Panc1 (cell line): ENCODE results near the gene PRPF19. TPM values are rescaled to one million over a fixed set of nuclear protein-coding genes. Genes with fewer than 3 reads are reported as not detected.

Source experiments
- ATAC-seq: fragments of 200-7000 bp; cut with Tn5 transposase; 2 replicates; pipeline ENCODE4 v1.9.1; 2020; ENCODE audit warnings: mild to moderate bottlenecking, moderate library complexity
- BruUV-seq: library from RNA; stranded (reverse); fragments of 400-500 nt; replicated peaks from 2 replicates; lab custom pipeline; 2021; lab: Mats Ljungman, UMichigan
- CTCF ChIA-PET: fragments of 300-600 bp; sonication (Branson Sonifier 250); formaldehyde crosslinking; loops from one replicate; lab custom pipeline; 2022; ENCODE audit warnings: antibody characterized with exemption; lab: Charles Lee
- POLR2A ChIA-PET: fragments of 300-600 bp; sonication (Branson Sonifier 250); formaldehyde crosslinking; loops from one replicate; lab custom pipeline; 2022; ENCODE audit warnings: antibody characterized with exemption; lab: Charles Lee
- DNase-seq: peaks from one replicate; pipeline ENCODE4 v3.0.0-alpha.2; 2010; ENCODE audit warnings: low read depth, low spot score
- H3K27ac ChIP-seq: 2 replicates; pipeline ENCODE4 v1.5.1; 2011; ENCODE audit warnings: mild to moderate bottlenecking, low read length, inconsistent platforms
- H3K27me3 ChIP-seq: fragments of 200-500 bp; sonication (Bioruptor generic); 2 replicates; pipeline ENCODE4 v1.6.0; 2014; ENCODE audit warnings: low read length, inconsistent platforms; ENCODE audit not compliant: control insufficient read depth, insufficient read depth
- H3K36me3 ChIP-seq: fragments of 200-500 bp; sonication (Bioruptor generic); 2 replicates; pipeline ENCODE4 v1.5.1; 2014; ENCODE audit warnings: inconsistent platforms, mild to moderate bottlenecking, low read length, moderate library complexity; ENCODE audit not compliant: control insufficient read depth, insufficient read depth
- H3K4me1 ChIP-seq: 2 replicates; pipeline ENCODE4 v1.5.1; 2011; ENCODE audit warnings: inconsistent platforms, mild to moderate bottlenecking, low read length, moderate library complexity; ENCODE audit not compliant: control insufficient read depth, insufficient read depth
- H3K4me3 ChIP-seq, 2 experiments: 2 replicates each; pipeline ENCODE4 v1.5.1; 2011 to 2012; ENCODE audit warnings: low read depth in 2 of 2, low read length in 2 of 2, mild to moderate bottlenecking in 2 of 2, inconsistent platforms in 1 of 2, moderate library complexity in 1 of 2
- H3K9me3 ChIP-seq: fragments of 200-500 bp; sonication (Bioruptor generic); 2 replicates; pipeline ENCODE4 v1.5.1; 2014; ENCODE audit warnings: low read depth, mild to moderate bottlenecking, inconsistent platforms, low read length, moderate library complexity; ENCODE audit not compliant: control insufficient read depth, insufficient read depth
- POLR2AphosphoS5 ChIP-seq: IDR thresholded peaks from 2 replicates; pipeline ENCODE4 v1.6.1; 2012; ENCODE audit warnings: mild to moderate bottlenecking, low read depth, low read length, moderate library complexity
- SIN3A ChIP-seq: IDR thresholded peaks from 2 replicates; pipeline ENCODE4 v1.6.1; 2012; ENCODE audit warnings: low read depth, mild to moderate bottlenecking, low read length, moderate library complexity, borderline replicate concordance; ENCODE audit not compliant: insufficient read depth
- TCF7L2 ChIP-seq: IDR thresholded peaks from 2 replicates; pipeline ENCODE4 v1.6.1; 2011; ENCODE audit warnings: mild to moderate bottlenecking, low read depth, low read length, inconsistent platforms
- in situ Hi-C: cut with HindIII; loops from 2 replicates; pipeline ENCODE4 v1.10.0; 2016; ENCODE audit warnings: low sequenced_read_pairs, low pct_unique_long_range_greater_than_20kb
- intact Hi-C: fragments of 100-400 bp; cut with micrococcal nuclease; formaldehyde crosslinking; loops from one replicate; pipeline ENCODE4 v1.10.0; 2022; ENCODE audit not compliant: unreplicated experiment
- total RNA-seq: library from RNA; stranded (reverse); gene quantifications from one replicate; pipeline ENCODE4 v1.2.1, GENCODE V29; 2021; ENCODE audit not compliant: unreplicated experiment
- TF ChIP-seq, protein P1 (sequence below), 2 experiments: IDR thresholded peaks; 2 replicates each; pipeline ENCODE4 v1.6.1; 2011 to 2012; ENCODE audit warnings: low read depth in 2 of 2, control low read depth in 1 of 2, low read length in 1 of 2, mild to moderate bottlenecking in 1 of 2, moderate library complexity in 1 of 2; ENCODE audit not compliant: insufficient read depth in 1 of 2
- TF ChIP-seq, protein P2 (sequence below): fragments of 450-650 bp; IDR thresholded peaks from 2 replicates; pipeline ENCODE4 v1.5.1; 2017; ENCODE audit warnings: mild to moderate bottlenecking

The PRPF19 gene
- total RNA-seq, 1 experiment from 2014 or later, result 149 TPM

DNA sequence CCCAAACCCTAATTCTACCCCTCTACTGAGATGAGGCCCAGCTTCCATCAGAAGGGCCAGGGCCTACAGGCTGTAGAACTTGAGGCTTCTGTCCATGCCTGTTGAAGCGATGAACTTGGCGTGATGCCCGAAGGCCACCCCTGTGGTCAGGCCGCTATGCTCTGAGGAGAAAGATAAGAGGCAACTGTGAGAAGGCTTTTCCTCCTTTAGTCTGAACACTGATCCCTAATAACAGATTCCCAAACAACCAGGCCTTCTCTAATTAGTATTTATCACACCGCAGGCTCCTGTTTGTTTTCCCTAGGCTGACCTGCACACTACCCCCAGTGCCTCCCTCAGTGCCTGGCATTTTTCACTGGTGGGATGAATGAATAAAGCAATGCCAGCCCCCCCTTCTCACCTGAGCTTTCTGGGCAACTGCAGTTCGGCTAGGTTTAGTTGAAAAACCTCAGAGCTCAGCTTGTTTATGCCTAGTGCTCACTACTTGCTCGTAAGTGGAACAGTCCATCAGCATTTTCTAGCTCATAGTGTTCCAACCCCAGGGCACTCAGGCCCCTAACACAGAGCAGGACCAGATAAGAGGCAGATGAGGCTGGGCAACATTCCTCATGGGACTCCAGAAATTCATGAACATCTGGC lies 15.2 kb downstream of the PRPF19 start:
- POLR2A ChIA-PET, result no interaction called here
- no TSS peak for BruUV-seq
- in situ Hi-C loops, result no loop called here
- Histone ChIP-seq H3K9me3 (no peaks in the 10 kb centered on the region), H3K36me3 (peaks cover 16% of the 10 kb centered on the region), H3K4me3 (no peak overlapping the region), H3K27me3 (no peaks in the 10 kb centered on the region), H3K27ac (no peak overlapping the region), H3K4me1 (no peaks in the 10 kb centered on the region)
- no peak for DNase-seq
- CTCF ChIA-PET, result interaction anchor here (0.6 kb wide), 1 partner anchor 59 kb away, joined by 4 read pairs; no protein-coding TSS in a partner anchor
- ATAC-seq, result no peak
- TF ChIP-seq, protein P1, sequence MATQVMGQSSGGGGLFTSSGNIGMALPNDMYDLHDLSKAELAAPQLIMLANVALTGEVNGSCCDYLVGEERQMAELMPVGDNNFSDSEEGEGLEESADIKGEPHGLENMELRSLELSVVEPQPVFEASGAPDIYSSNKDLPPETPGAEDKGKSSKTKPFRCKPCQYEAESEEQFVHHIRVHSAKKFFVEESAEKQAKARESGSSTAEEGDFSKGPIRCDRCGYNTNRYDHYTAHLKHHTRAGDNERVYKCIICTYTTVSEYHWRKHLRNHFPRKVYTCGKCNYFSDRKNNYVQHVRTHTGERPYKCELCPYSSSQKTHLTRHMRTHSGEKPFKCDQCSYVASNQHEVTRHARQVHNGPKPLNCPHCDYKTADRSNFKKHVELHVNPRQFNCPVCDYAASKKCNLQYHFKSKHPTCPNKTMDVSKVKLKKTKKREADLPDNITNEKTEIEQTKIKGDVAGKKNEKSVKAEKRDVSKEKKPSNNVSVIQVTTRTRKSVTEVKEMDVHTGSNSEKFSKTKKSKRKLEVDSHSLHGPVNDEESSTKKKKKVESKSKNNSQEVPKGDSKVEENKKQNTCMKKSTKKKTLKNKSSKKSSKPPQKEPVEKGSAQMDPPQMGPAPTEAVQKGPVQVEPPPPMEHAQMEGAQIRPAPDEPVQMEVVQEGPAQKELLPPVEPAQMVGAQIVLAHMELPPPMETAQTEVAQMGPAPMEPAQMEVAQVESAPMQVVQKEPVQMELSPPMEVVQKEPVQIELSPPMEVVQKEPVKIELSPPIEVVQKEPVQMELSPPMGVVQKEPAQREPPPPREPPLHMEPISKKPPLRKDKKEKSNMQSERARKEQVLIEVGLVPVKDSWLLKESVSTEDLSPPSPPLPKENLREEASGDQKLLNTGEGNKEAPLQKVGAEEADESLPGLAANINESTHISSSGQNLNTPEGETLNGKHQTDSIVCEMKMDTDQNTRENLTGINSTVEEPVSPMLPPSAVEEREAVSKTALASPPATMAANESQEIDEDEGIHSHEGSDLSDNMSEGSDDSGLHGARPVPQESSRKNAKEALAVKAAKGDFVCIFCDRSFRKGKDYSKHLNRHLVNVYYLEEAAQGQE (IDR thresholded peaks at IDR 0.05; ENCODE audit: insufficient read depth in 1 of 2, low read depth in 2 of 2, low read length in 1 of 2), result no peak
- TF ChIP-seq POLR2AphosphoS5 (no peak), TCF7L2 (no peak), SIN3A (no peak)
- TF ChIP-seq, protein P2, sequence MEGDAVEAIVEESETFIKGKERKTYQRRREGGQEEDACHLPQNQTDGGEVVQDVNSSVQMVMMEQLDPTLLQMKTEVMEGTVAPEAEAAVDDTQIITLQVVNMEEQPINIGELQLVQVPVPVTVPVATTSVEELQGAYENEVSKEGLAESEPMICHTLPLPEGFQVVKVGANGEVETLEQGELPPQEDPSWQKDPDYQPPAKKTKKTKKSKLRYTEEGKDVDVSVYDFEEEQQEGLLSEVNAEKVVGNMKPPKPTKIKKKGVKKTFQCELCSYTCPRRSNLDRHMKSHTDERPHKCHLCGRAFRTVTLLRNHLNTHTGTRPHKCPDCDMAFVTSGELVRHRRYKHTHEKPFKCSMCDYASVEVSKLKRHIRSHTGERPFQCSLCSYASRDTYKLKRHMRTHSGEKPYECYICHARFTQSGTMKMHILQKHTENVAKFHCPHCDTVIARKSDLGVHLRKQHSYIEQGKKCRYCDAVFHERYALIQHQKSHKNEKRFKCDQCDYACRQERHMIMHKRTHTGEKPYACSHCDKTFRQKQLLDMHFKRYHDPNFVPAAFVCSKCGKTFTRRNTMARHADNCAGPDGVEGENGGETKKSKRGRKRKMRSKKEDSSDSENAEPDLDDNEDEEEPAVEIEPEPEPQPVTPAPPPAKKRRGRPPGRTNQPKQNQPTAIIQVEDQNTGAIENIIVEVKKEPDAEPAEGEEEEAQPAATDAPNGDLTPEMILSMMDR, result no peak
- intact Hi-C loops, result no loop called here

DNA sequence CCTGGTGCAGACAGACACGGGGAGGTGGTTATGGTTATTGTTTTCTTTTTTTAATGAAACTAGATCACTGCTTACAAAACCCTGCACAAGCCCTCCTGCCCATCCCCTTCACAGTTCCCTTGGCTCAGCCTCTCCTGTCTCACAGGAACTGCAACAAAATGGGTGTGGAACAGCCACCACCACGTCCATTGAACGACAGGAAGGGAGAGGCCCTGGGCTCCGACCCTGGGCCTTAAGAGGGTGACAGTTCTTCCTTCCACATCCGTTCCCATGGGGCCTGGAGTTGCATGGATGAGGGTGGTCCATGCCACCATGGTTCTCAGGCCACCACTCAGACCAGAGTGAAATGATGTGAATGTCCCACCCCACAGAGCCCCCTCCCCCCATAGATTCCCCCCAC lies 15.7 kb downstream of the PRPF19 start:
- ChIA-PET POLR2A (no interaction called here), CTCF (interaction anchor here (0.6 to 0.7 kb wide), 2 partner anchors 9 to 58 kb away, joined by 3 to 4 read pairs; no protein-coding TSS in a partner anchor)
- BruUV-seq, result no TSS peak
- Histone ChIP-seq H3K27me3 (no peaks in the 10 kb centered on the region), H3K27ac (no peak overlapping the region), H3K4me1 (no peaks in the 10 kb centered on the region), H3K4me3 (no peak overlapping the region), H3K9me3 (no peaks in the 10 kb centered on the region), H3K36me3 (peaks cover 11% of the 10 kb centered on the region)
- intact Hi-C loops, result no loop called here
- ATAC-seq, result no peak
- in situ Hi-C loops, result no loop called here
- DNase-seq, result no peak
- no peak for TF ChIP-seq TCF7L2
- TF ChIP-seq, protein P1 (IDR thresholded peaks at IDR 0.05; ENCODE audit: insufficient read depth in 1 of 2, low read depth in 2 of 2, low read length in 1 of 2), result no peak
- TF ChIP-seq SIN3A, result no peak
- TF ChIP-seq, protein P2, result no peak
- TF ChIP-seq POLR2AphosphoS5, result no peak
